ENCODE data around the gene RGMB.

DNA sequence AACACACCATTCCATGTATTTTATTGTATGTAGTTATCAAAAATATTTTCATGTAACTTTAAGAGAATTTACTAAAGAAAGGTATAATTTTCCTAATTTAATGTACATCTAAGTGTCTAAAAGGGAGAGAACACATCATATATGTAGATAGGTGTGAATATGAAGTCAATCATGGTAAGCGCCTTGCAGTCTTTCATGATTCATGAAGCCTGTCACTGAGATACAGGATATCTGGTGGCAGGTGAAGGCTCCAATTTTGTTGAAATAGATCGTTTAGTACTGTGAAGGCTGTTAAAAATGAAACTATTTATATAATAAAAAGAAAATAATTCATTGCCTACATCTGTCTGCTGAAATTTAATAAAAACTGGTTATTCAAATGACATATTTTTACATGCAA, 15.5 kb upstream of the RGMB start:
- TF ChIP-seq, protein P1, sequence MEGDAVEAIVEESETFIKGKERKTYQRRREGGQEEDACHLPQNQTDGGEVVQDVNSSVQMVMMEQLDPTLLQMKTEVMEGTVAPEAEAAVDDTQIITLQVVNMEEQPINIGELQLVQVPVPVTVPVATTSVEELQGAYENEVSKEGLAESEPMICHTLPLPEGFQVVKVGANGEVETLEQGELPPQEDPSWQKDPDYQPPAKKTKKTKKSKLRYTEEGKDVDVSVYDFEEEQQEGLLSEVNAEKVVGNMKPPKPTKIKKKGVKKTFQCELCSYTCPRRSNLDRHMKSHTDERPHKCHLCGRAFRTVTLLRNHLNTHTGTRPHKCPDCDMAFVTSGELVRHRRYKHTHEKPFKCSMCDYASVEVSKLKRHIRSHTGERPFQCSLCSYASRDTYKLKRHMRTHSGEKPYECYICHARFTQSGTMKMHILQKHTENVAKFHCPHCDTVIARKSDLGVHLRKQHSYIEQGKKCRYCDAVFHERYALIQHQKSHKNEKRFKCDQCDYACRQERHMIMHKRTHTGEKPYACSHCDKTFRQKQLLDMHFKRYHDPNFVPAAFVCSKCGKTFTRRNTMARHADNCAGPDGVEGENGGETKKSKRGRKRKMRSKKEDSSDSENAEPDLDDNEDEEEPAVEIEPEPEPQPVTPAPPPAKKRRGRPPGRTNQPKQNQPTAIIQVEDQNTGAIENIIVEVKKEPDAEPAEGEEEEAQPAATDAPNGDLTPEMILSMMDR (IDR thresholded peaks at IDR 0.05): no peak
- TF ChIP-seq POLR2A (IDR thresholded peaks at IDR 0.05) (no peak), EP300 (IDR thresholded peaks at IDR 0.05) (no peak), POLR2AphosphoS5 (IDR thresholded peaks at IDR 0.05) (no peak)

Measured in gastroesophageal sphincter (tissue), 3 donors.